Measurements from ENCODE around the gene AMN1.

AMN1 gene

GRCh38 chr12:31728917-31729640 lies at the start of gene AMN1:
TSS of gene AMN1 (minus strand) at chr12:31729021. CDS start at chr12:31729008, 13 bp downstream.
- peak; percentile 100 for DNase-seq (ENCODE audit: low spot score)

GRCh38 chr12:31773867-31774266 lies 45.0 kb upstream of the AMN1 start:
- no peak for DNase-seq (ENCODE audit: low spot score)

GRCh38 chr12:31773223-31773750 lies 44.5 kb upstream of the AMN1 start:
- no peak for DNase-seq (ENCODE audit: low spot score)

- no peak for DNase-seq (ENCODE audit: low spot score)
Measured at GRCh38 chr12:31772685-31773222, 43.9 kb upstream of the AMN1 start.

GRCh38 chr12:31772186-31772585 lies 43.4 kb upstream of the AMN1 start:
- DNase-seq (ENCODE audit: low spot score): no peak

GRCh38 chr12:31768046-31768445 lies 39.2 kb upstream of the AMN1 start:
- DNase-seq (ENCODE audit: low spot score): no peak

- DNase-seq (ENCODE audit: low spot score): no peak
Measured at GRCh38 chr12:31765931-31766330, 37.1 kb upstream of the AMN1 start.

- DNase-seq (ENCODE audit: low spot score): no peak
Measured at GRCh38 chr12:31759632-31760459, 31.0 kb upstream of the AMN1 start.

- DNase-seq (ENCODE audit: low spot score): peak; percentile 24
Measured at GRCh38 chr12:31758297-31758696, 29.5 kb upstream of the AMN1 start.

GRCh38 chr12:31756977-31757420 lies 28.2 kb upstream of the AMN1 start:
- DNase-seq (ENCODE audit: low spot score): no peak

GRCh38 chr12:31752450-31752849 lies 23.6 kb upstream of the AMN1 start:
- DNase-seq (ENCODE audit: low spot score): no peak

- no peak for DNase-seq (ENCODE audit: low spot score)
Measured at GRCh38 chr12:31751085-31751484, 22.3 kb upstream of the AMN1 start.

GRCh38 chr12:31750747-31751039 lies 21.9 kb upstream of the AMN1 start:
- no peak for DNase-seq (ENCODE audit: low spot score)

GRCh38 chr12:31749024-31749704 lies 20.3 kb upstream of the AMN1 start:
- DNase-seq (ENCODE audit: low spot score): peak; percentile 86

GRCh38 chr12:31745242-31745641 lies 16.4 kb upstream of the AMN1 start:
- DNase-seq (ENCODE audit: low spot score): no peak

GRCh38 chr12:31744363-31744762 lies 15.5 kb upstream of the AMN1 start:
- DNase-seq (ENCODE audit: low spot score): peak; percentile 14

GRCh38 chr12:31742891-31743290 lies 14.1 kb upstream of the AMN1 start:
- peak; percentile 42 for DNase-seq (ENCODE audit: low spot score)

- DNase-seq (ENCODE audit: low spot score): no peak
Measured at GRCh38 chr12:31740628-31741027, 11.8 kb upstream of the AMN1 start.

- peak; percentile 33 for DNase-seq (ENCODE audit: low spot score)
Measured at GRCh38 chr12:31737763-31738162, 8.9 kb upstream of the AMN1 start.

- DNase-seq (ENCODE audit: low spot score): peak; percentile 22
Measured at GRCh38 chr12:31737345-31737744, 8.5 kb upstream of the AMN1 start.

GRCh38 chr12:31736472-31736871 lies 7.7 kb upstream of the AMN1 start:
- peak; percentile 89 for DNase-seq (ENCODE audit: low spot score)

Measured in CD4-positive, alpha-beta T cell treated with Interleukin-2 at 100 ng/mL for 4 hours (primary cell).